IPS DF 6.9 (cell line): ENCODE results near the gene JARID2.
"Not testable (repeated sequence)": the region's sequence is repeated elsewhere in the genome, so short reads cannot be mapped to it uniquely, and the experiment has no call there.

ENCODE experiments used
- DNase-seq: peaks from one replicate; pipeline ENCODE4 v3.0.0-alpha.2; 2013; ENCODE audit warnings: low read depth, low spot score
- H3K27ac ChIP-seq: one replicate; pipeline ENCODE4 v1.5.1; 2013; ENCODE audit warnings: low read length, control low read depth
- H3K27me3 ChIP-seq: 2 replicates; pipeline ENCODE4 v1.6.1; 2013; ENCODE audit warnings: mild to moderate bottlenecking, low read length; ENCODE audit not compliant: control insufficient read depth, insufficient read depth
- H3K36me3 ChIP-seq: 2 replicates; pipeline ENCODE4 v1.6.1; 2013; ENCODE audit warnings: low read length; ENCODE audit not compliant: control insufficient read depth, insufficient read depth
- H3K4me1 ChIP-seq: 2 replicates; pipeline ENCODE4 v1.6.1; 2013; ENCODE audit warnings: low read length; ENCODE audit not compliant: control insufficient read depth, insufficient read depth
- H3K4me3 ChIP-seq: 2 replicates; pipeline ENCODE4 v1.5.1; 2013; ENCODE audit warnings: mild to moderate bottlenecking, low read length
- H3K9me3 ChIP-seq: 2 replicates; pipeline ENCODE4 v1.6.1; 2013; ENCODE audit warnings: low read length, inconsistent platforms; ENCODE audit not compliant: control insufficient read depth, insufficient read depth
- WGBS: extraction: QIAGEN DNeasy Blood & Tissue Kit; methylation state at CpG from one replicate; pipeline ENCODE4 v1.1.7; 2013; ENCODE audit warnings: mixed read lengths, missing lambda C conversion rate; ENCODE audit not compliant: insufficient read length, insufficient coverage; 5-methylcytosine and 5-hydroxymethylcytosine counted together

Gene JARID2

GRCh38 chr6:15323611-15324010 lies 77.7 kb downstream of the JARID2 start:
- no CpG with 5 or more reads among the region's 11 CpGs for WGBS

DNA sequence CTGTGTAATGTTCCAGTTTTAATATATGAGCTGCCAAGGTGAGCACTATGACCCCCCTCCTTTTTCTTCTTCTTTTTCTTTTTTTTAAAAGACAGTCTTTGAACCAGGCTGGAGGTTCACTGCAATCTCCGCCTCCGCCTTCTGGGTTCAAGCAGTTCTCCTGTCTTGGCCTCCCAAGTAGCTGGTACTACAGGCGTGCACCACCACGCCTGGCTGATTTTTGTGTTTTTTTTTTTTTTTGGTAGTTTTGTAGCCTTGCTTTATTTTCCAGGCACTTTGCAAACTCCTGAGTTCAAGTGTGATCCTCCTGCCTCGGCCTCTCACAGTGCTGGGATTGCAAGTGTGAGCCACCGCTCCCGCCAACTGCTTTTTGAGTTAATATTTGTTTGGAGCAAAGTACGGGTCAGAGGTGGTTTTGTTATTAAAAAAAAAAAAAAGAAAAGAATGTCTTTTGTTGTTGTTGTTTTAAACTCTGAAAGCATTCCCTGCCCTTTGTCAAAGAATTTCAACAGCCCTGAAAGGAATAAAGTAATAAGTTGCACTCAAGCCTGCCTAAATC lies 78.6 kb downstream of the JARID2 start:
- DNase-seq = no peak
- Histone ChIP-seq H3K27me3 (no peaks in the 10 kb centered on the region), H3K27ac (no peak overlapping the region), H3K36me3 (no peaks in the 10 kb centered on the region), H3K4me1 (peaks cover 12% of the 10 kb centered on the region), H3K4me3 (no peak overlapping the region), H3K9me3 (no peaks in the 10 kb centered on the region)
- no CpG with 5 or more reads among the region's 8 CpGs for WGBS

More at GRCh38 chr6:15323611-15324010, 77.7 kb downstream of the JARID2 start:
- not testable (repeated sequence) for H3K4me3 ChIP-seq, H3K27ac ChIP-seq, H3K27me3 ChIP-seq, DNase-seq, H3K9me3 ChIP-seq, H3K36me3 ChIP-seq
- H3K4me1 ChIP-seq = peaks cover 11% of the 10 kb centered on the region

- Histone ChIP-seq H3K4me3 (no peak overlapping the region), H3K27ac (no peak overlapping the region), H3K36me3 (no peaks in the 10 kb centered on the region), H3K9me3 (no peaks in the 10 kb centered on the region), H3K27me3 (no peaks in the 10 kb centered on the region), H3K4me1 (peaks cover 12% of the 10 kb centered on the region)
- DNase-seq = no peak
- WGBS = no CpG with 5 or more reads among the region's 5 CpGs
Observed at GRCh38 chr6:15325540-15325955, 79.7 kb downstream of the JARID2 start.

GRCh38 chr6:15326067-15326614 lies 80.3 kb downstream of the JARID2 start:
- peaks cover 12% of the 10 kb centered on the region for H3K4me1 ChIP-seq
- no CpG with 5 or more reads among the region's 6 CpGs for WGBS
- H3K27ac ChIP-seq = no peak overlapping the region
- no peaks in the 10 kb centered on the region for H3K36me3 ChIP-seq
- H3K27me3 ChIP-seq = no peaks in the 10 kb centered on the region
- H3K9me3 ChIP-seq = no peaks in the 10 kb centered on the region
- H3K4me3 ChIP-seq = no peak overlapping the region
- no peak for DNase-seq

- peaks cover 12% of the 10 kb centered on the region for H3K4me1 ChIP-seq
- no peak overlapping the region for H3K4me3 ChIP-seq
- no peaks in the 10 kb centered on the region for H3K27me3 ChIP-seq
- H3K27ac ChIP-seq = no peak overlapping the region
- WGBS = no CpG with 5 or more reads among the region's 7 CpGs
- H3K9me3 ChIP-seq = no peaks in the 10 kb centered on the region
- no peaks in the 10 kb centered on the region for H3K36me3 ChIP-seq
- DNase-seq = no peak
Observed at GRCh38 chr6:15327271-15327670, 81.4 kb downstream of the JARID2 start.

GRCh38 chr6:15329197-15329671 lies 83.4 kb downstream of the JARID2 start:
- H3K4me3 ChIP-seq = no peak overlapping the region
- no CpG with 5 or more reads among the region's 4 CpGs for WGBS

GRCh38 chr6:15330174-15330944 lies 84.5 kb downstream of the JARID2 start:
- Histone ChIP-seq H3K4me1 (peaks cover 14% of the 10 kb centered on the region), H3K9me3 (no peaks in the 10 kb centered on the region), H3K27me3 (no peaks in the 10 kb centered on the region), H3K27ac (no peak overlapping the region), H3K4me3 (no peak overlapping the region), H3K36me3 (no peaks in the 10 kb centered on the region)
- DNase-seq = no peak
- WGBS = no CpG with 5 or more reads among the region's 8 CpGs

More at GRCh38 chr6:15329197-15329671, 83.4 kb downstream of the JARID2 start:
- Histone ChIP-seq H3K9me3 (no peaks in the 10 kb centered on the region), H3K27me3 (no peaks in the 10 kb centered on the region), H3K36me3 (no peaks in the 10 kb centered on the region), H3K27ac (no peak overlapping the region), H3K4me1 (peaks cover 13% of the 10 kb centered on the region)
- DNase-seq = no peak

- Histone ChIP-seq H3K4me3 (no peak overlapping the region), H3K4me1 (peaks cover 16% of the 10 kb centered on the region), H3K36me3 (no peaks in the 10 kb centered on the region), H3K27me3 (no peaks in the 10 kb centered on the region), H3K9me3 (no peaks in the 10 kb centered on the region), H3K27ac (no peak overlapping the region)
- no peak for DNase-seq
Observed at GRCh38 chr6:15331143-15331542, 85.3 kb downstream of the JARID2 start.

- no CpG with 5 or more reads among the region's 13 CpGs for WGBS
- Histone ChIP-seq H3K4me3 (no peak overlapping the region), H3K27me3 (no peaks in the 10 kb centered on the region), H3K4me1 (peaks cover 11% of the 10 kb centered on the region), H3K36me3 (no peaks in the 10 kb centered on the region), H3K27ac (no peak overlapping the region), H3K9me3 (no peaks in the 10 kb centered on the region)
- DNase-seq = no peak
Observed at GRCh38 chr6:15331629-15332251, 85.9 kb downstream of the JARID2 start.

GRCh38 chr6:15332446-15332845 lies 86.6 kb downstream of the JARID2 start:
- H3K9me3 ChIP-seq = no peaks in the 10 kb centered on the region
- no peaks in the 10 kb centered on the region for H3K36me3 ChIP-seq
- no peak overlapping the region for H3K27ac ChIP-seq
- H3K4me1 ChIP-seq = peaks cover 13% of the 10 kb centered on the region
- DNase-seq = no peak
- no peak overlapping the region for H3K4me3 ChIP-seq
- no CpG with 5 or more reads among the region's 2 CpGs for WGBS
- H3K27me3 ChIP-seq = no peaks in the 10 kb centered on the region
